ENCODE results near the gene HLA-G. TPM values are rescaled to one million over a fixed set of nuclear protein-coding genes. Genes with fewer than 3 reads are reported as not detected.
"Not testable (repeated sequence)": the region's sequence is repeated elsewhere in the genome, so short reads cannot be mapped to it uniquely, and the experiment has no call there.

Gene HLA-G
- total RNA-seq, 1 donor from 2014 or later: 1.2 TPM

GRCh38 chr6:29853245-29853644, 25.6 kb downstream of the HLA-G start:
- no peaks in the 10 kb centered on the region for H3K36me3 Mint-ChIP-seq (ENCODE audit: low read depth)
- H3K27ac Mint-ChIP-seq: no peak overlapping the region
- H3K4me1 Mint-ChIP-seq (ENCODE audit: low read depth): peaks cover 8% of the 10 kb centered on the region
- no peaks in the 10 kb centered on the region for H3K9me3 Mint-ChIP-seq
- no peak overlapping the region for H3K4me3 Mint-ChIP-seq (ENCODE audit: low read depth)
- H3K27me3 Mint-ChIP-seq (ENCODE audit: low read depth): peaks cover 68% of the 10 kb centered on the region
- intact Hi-C loops (cut with micrococcal nuclease): no loop called here
- DNase-seq (ENCODE audit: low spot score): no peak

GRCh38 chr6:29858006-29858405, 30.4 kb downstream of the HLA-G start:
- intact Hi-C loops (cut with micrococcal nuclease): no loop called here
- no peak for DNase-seq (ENCODE audit: low spot score)
- peaks cover 54% of the 10 kb centered on the region for H3K27me3 Mint-ChIP-seq (ENCODE audit: low read depth)
- H3K36me3 Mint-ChIP-seq (ENCODE audit: low read depth): no peaks in the 10 kb centered on the region
- no peak overlapping the region for H3K4me3 Mint-ChIP-seq (ENCODE audit: low read depth)
- no peak overlapping the region for H3K27ac Mint-ChIP-seq
- no peaks in the 10 kb centered on the region for H3K9me3 Mint-ChIP-seq
- H3K4me1 Mint-ChIP-seq (ENCODE audit: low read depth): no peaks in the 10 kb centered on the region

GRCh38 chr6:29861521-29862255, 34.1 kb downstream of the HLA-G start:
- Mint-ChIP-seq H3K27me3 (ENCODE audit: low read depth) (peaks cover 58% of the 10 kb centered on the region), H3K9me3 (no peaks in the 10 kb centered on the region), H3K4me3 (ENCODE audit: low read depth) (no peak overlapping the region), H3K27ac (no peak overlapping the region), H3K4me1 (ENCODE audit: low read depth) (no peaks in the 10 kb centered on the region), H3K36me3 (ENCODE audit: low read depth) (no peaks in the 10 kb centered on the region)
- DNase-seq (ENCODE audit: low spot score): no peak
- intact Hi-C loops (cut with micrococcal nuclease): loop anchor here (10.0 kb wide), 1 partner anchor 63 kb away; no protein-coding TSS in a partner anchor

GRCh38 chr6:29864037-29864810, 36.6 kb downstream of the HLA-G start:
- Mint-ChIP-seq H3K4me3 (ENCODE audit: low read depth) (no peak overlapping the region), H3K4me1 (ENCODE audit: low read depth) (no peaks in the 10 kb centered on the region), H3K36me3 (ENCODE audit: low read depth) (no peaks in the 10 kb centered on the region), H3K27me3 (ENCODE audit: low read depth) (peaks cover 56% of the 10 kb centered on the region), H3K27ac (no peak overlapping the region), H3K9me3 (no peaks in the 10 kb centered on the region)
- no peak for DNase-seq (ENCODE audit: low spot score)
- intact Hi-C loops (cut with micrococcal nuclease): loop anchor here (10.0 kb wide), 1 partner anchor 61 kb away; no protein-coding TSS in a partner anchor

- H3K36me3 Mint-ChIP-seq (ENCODE audit: low read depth): no peaks in the 10 kb centered on the region
- intact Hi-C loops (cut with micrococcal nuclease): loop anchor here (10.0 kb wide), 1 partner anchor 59 kb away; no protein-coding TSS in a partner anchor
- H3K9me3 Mint-ChIP-seq: no peaks in the 10 kb centered on the region
- H3K27me3 Mint-ChIP-seq (ENCODE audit: low read depth): peaks cover 50% of the 10 kb centered on the region
- no peak for DNase-seq (ENCODE audit: low spot score)
- H3K4me1 Mint-ChIP-seq (ENCODE audit: low read depth): no peaks in the 10 kb centered on the region
- H3K4me3 Mint-ChIP-seq (ENCODE audit: low read depth): no peak overlapping the region
- no peak overlapping the region for H3K27ac Mint-ChIP-seq
These were observed 38.0 kb downstream of the HLA-G start for GRCh38 chr6:29865631-29866030.

GRCh38 chr6:29870104-29870503, 42.5 kb downstream of the HLA-G start:
- Mint-ChIP-seq H3K27me3 (ENCODE audit: low read depth) (peaks cover 27% of the 10 kb centered on the region), H3K36me3 (ENCODE audit: low read depth) (no peaks in the 10 kb centered on the region), H3K4me1 (ENCODE audit: low read depth) (no peaks in the 10 kb centered on the region), H3K27ac (no peak overlapping the region), H3K4me3 (ENCODE audit: low read depth) (no peak overlapping the region), H3K9me3 (peaks cover 7% of the 10 kb centered on the region)
- no peak for DNase-seq (ENCODE audit: low spot score)
- intact Hi-C loops (cut with micrococcal nuclease): no loop called here

- H3K27me3 Mint-ChIP-seq (ENCODE audit: low read depth): peaks cover 12% of the 10 kb centered on the region
- no peak overlapping the region for H3K27ac Mint-ChIP-seq
- DNase-seq (ENCODE audit: low spot score): no peak
- H3K4me3 Mint-ChIP-seq (ENCODE audit: low read depth): no peak overlapping the region
- intact Hi-C loops (cut with micrococcal nuclease): no loop called here
- H3K4me1 Mint-ChIP-seq (ENCODE audit: low read depth): no peaks in the 10 kb centered on the region
- H3K9me3 Mint-ChIP-seq: peaks cover 17% of the 10 kb centered on the region
- H3K36me3 Mint-ChIP-seq (ENCODE audit: low read depth): no peaks in the 10 kb centered on the region
These were observed 45.2 kb downstream of the HLA-G start for GRCh38 chr6:29872791-29873190.

GRCh38 chr6:29875257-29875656, 47.6 kb downstream of the HLA-G start:
- Mint-ChIP-seq H3K4me1 (ENCODE audit: low read depth) (no peaks in the 10 kb centered on the region), H3K27me3 (ENCODE audit: low read depth) (peaks cover 5% of the 10 kb centered on the region), H3K9me3 (peaks cover 17% of the 10 kb centered on the region), H3K27ac (no peak overlapping the region), H3K36me3 (ENCODE audit: low read depth) (no peaks in the 10 kb centered on the region), H3K4me3 (ENCODE audit: low read depth) (no peak overlapping the region)
- no peak for DNase-seq (ENCODE audit: low spot score)
- intact Hi-C loops (cut with micrococcal nuclease): no loop called here

- H3K36me3 Mint-ChIP-seq (ENCODE audit: low read depth); H3K4me3 Mint-ChIP-seq (ENCODE audit: low read depth); H3K4me1 Mint-ChIP-seq (ENCODE audit: low read depth); intact Hi-C loops (cut with micrococcal nuclease); DNase-seq (ENCODE audit: low spot score); H3K27me3 Mint-ChIP-seq (ENCODE audit: low read depth); H3K27ac Mint-ChIP-seq: not testable (repeated sequence)
- peaks cover 17% of the 10 kb centered on the region for H3K9me3 Mint-ChIP-seq
These were observed 48.1 kb downstream of the HLA-G start for GRCh38 chr6:29875734-29876133.

Other genes starting within 250 kb of the HLA-G start
- gene OR2H2, start 242.7 kb upstream of the HLA-G start, total RNA-seq: not detected in 2 replicates
- 17.0 and 21.1 TPM in 2 replicates for gene GABBR1, start 194.6 kb upstream of the HLA-G start, total RNA-seq
- gene MOG, start 170.7 kb upstream of the HLA-G start, total RNA-seq: not detected in 2 replicates
- 2.6 and 3.0 TPM in 2 replicates for gene ZFP57, start 146.7 kb upstream of the HLA-G start, total RNA-seq
- gene HLA-F, start 104.4 kb upstream of the HLA-G start, total RNA-seq: 266 and 278 TPM in 2 replicates
- gene HLA-A, start 114.7 kb downstream of the HLA-G start, total RNA-seq: 1,569 and 1,592 TPM in 2 replicates
- gene POLR1H, start 233.4 kb downstream of the HLA-G start, total RNA-seq: 76.0 and 78.2 TPM in 2 replicates
- 55.9 and 56.1 TPM in 2 replicates for gene PPP1R11, start 239.4 kb downstream of the HLA-G start, total RNA-seq
- not detected in 2 replicates for gene RNF39, start 247.9 kb downstream of the HLA-G start, total RNA-seq

Measured in activated T-helper 2 cell treated with anti-CD3 and anti-CD28 coated beads, Interferon-gamma antibody, Interleukin-2, Interleukin-4, amounts not matched to agents 10 μg/mL and 5 μg/mL and 100 μg/mL, durations not matched to agents 14 hours and 24 hours and 36 hours (primary cell).